Testis (tissue), 3 donors: ENCODE data around the gene CLPTM1L. TPM values are rescaled to one million over a fixed set of nuclear protein-coding genes. Genes with fewer than 3 reads are reported as not detected.

Source experiments
- DNase-seq: peaks from one replicate; pipeline ENCODE4 v3.0.0-alpha.2; 2019
- H3K27ac ChIP-seq, 2 donors: fragments of 200-600 bp; sonication (generic); one replicate each; pipeline ENCODE4 v1.5.1; 2019
- H3K27me3 ChIP-seq: fragments of 200-600 bp; sonication (generic); one replicate; pipeline ENCODE4 v1.5.1; 2019
- H3K36me3 ChIP-seq: fragments of 200-600 bp; sonication (generic); one replicate; pipeline ENCODE4 v1.5.1; 2017; ENCODE audit warnings: low read depth; ENCODE audit errors: missing control alignments
- H3K4me1 ChIP-seq: fragments of 200-600 bp; sonication (generic); one replicate; pipeline ENCODE4 v1.5.1; 2019
- H3K4me3 ChIP-seq, 2 donors: fragments of 200-600 bp; sonication (generic); one replicate each; pipeline ENCODE4 v1.5.1; 2017 to 2019
- H3K9me3 ChIP-seq: fragments of 200-600 bp; sonication (generic); one replicate; pipeline ENCODE4 v1.5.1; 2017
- POLR2A ChIP-seq: fragments of 450-650 bp; IDR thresholded peaks from one replicate; pipeline ENCODE4 v1.6.1; 2017; ENCODE audit warnings: antibody characterized with exemption, mild to moderate bottlenecking, moderate library complexity
- WGBS, 2 donors: methylation state at CpG; one replicate each; pipeline ENCODE4 v1.1.5; 2018; 5-methylcytosine and 5-hydroxymethylcytosine counted together
- intact Hi-C: fragments of 100-400 bp; cut with DNase I; formaldehyde crosslinking; loops from one replicate; pipeline ENCODE4 v1.15.1; 2023; ENCODE audit warnings: low total_unique reads
- polyA plus RNA-seq: library from polyadenylated mRNA; stranded (reverse); fragments of 350-450 nt; fragmentation: Illumina TruSeq; extraction: RNeasy Lipid Tissue Mini Kit (QIAGEN cat#74804); gene quantifications from one replicate; pipeline ENCODE4 v1.2.3, GENCODE V29; 2014; ENCODE audit warnings: low read depth, low replicate concordance; ENCODE audit not compliant: insufficient read depth
- total RNA-seq, 2 donors: library from RNA; depleted of rRNA; stranded (reverse); fragments of >200 nt; gene quantifications; one replicate each; pipeline ENCODE4 v1.2.3, GENCODE V29; 2016
- TF ChIP-seq, protein P1 (sequence below), 3 experiments: fragments of 450-650 bp in 2 of 3; fragments of 200-600 bp in 1 of 3; sonication (generic) in 1 of 3; IDR thresholded peaks; one replicate each; pipeline ENCODE4 v1.5.1; 2016 to 2019; ENCODE audit warnings: antibody characterized with exemption in 3 of 3, mild to moderate bottlenecking in 2 of 3, moderate library complexity in 1 of 3

Gene CLPTM1L
- total and polyA plus RNA-seq, 3 donors from 2014 or later: 148 to 170 (median 150) TPM

DNA sequence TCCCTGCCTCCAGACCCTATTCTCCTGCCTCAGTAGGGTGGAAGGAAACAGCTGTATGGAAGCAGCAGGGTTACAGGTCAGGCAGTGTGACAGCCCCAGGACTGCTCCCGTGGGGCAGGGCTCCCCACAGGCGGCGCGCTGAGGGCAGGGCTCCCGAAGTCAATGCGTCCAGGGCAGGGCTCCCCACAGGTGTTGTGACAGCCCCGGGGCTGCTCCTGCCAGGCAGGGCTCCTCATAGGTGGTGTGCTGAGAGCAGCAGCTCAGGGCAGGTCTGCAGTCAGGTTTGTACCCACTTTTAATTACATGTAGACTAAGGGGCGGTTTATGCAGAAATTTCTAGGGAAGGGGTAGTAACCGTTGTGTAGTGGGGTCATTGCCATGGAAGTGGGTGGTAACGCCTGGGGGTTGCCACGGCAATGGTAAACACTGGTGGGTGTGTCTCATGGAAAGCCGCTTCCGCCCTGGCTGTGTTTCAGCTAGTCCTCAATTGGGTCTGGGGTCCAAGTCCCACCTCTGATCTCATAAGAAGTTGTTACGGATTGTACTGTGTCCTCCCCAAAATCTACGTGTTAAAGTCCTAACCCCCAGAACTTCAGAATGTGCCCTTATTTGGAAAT, 33.4 kb downstream of the CLPTM1L start:
- Histone ChIP-seq H3K36me3 (no peaks in the 10 kb centered on the region), H3K27me3 (no peaks in the 10 kb centered on the region), H3K4me1 (no peaks in the 10 kb centered on the region), H3K27ac (no peak overlapping the region), H3K9me3 (no peaks in the 10 kb centered on the region), H3K4me3 (no peak overlapping the region)
- TF ChIP-seq POLR2A: no peak
- TF ChIP-seq, protein P1, sequence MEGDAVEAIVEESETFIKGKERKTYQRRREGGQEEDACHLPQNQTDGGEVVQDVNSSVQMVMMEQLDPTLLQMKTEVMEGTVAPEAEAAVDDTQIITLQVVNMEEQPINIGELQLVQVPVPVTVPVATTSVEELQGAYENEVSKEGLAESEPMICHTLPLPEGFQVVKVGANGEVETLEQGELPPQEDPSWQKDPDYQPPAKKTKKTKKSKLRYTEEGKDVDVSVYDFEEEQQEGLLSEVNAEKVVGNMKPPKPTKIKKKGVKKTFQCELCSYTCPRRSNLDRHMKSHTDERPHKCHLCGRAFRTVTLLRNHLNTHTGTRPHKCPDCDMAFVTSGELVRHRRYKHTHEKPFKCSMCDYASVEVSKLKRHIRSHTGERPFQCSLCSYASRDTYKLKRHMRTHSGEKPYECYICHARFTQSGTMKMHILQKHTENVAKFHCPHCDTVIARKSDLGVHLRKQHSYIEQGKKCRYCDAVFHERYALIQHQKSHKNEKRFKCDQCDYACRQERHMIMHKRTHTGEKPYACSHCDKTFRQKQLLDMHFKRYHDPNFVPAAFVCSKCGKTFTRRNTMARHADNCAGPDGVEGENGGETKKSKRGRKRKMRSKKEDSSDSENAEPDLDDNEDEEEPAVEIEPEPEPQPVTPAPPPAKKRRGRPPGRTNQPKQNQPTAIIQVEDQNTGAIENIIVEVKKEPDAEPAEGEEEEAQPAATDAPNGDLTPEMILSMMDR (IDR thresholded peaks at IDR 0.05): no peak
- no peak for DNase-seq
- 84 to 90% methylated on average over 11 to 15 of the region's 15 CpGs for WGBS, 2 donors
- intact Hi-C loops: no loop called here

DNA sequence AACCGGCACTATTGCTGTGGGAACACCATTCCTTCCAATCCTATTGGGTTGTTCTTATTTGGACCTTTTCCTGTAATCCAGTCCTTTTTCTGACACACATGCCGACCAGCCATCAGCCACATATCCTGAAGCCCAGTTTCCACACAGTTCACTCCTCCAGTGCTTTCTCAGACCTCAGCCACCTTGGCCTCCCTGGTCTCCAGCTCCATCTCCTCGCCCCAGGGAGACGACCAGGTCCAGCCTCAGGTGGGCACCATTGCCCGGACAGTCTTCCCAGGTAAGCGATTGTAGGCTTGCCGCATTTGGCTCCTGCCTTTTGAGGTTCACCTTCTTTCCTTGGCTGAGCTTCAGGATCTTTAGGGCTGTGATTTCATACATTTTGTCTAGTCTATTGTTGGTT, 34.8 kb downstream of the CLPTM1L start:
- no peak for DNase-seq
- Histone ChIP-seq H3K27me3 (no peaks in the 10 kb centered on the region), H3K27ac (no peak overlapping the region), H3K36me3 (no peaks in the 10 kb centered on the region), H3K9me3 (no peaks in the 10 kb centered on the region), H3K4me1 (no peaks in the 10 kb centered on the region), H3K4me3 (no peak overlapping the region)
- no peak for TF ChIP-seq POLR2A
- TF ChIP-seq, protein P1 (IDR thresholded peaks at IDR 0.05): no peak
- WGBS, 2 donors: 92 to 93% methylated on average over 7 of the region's 7 CpGs
- intact Hi-C loops: no loop called here

DNA sequence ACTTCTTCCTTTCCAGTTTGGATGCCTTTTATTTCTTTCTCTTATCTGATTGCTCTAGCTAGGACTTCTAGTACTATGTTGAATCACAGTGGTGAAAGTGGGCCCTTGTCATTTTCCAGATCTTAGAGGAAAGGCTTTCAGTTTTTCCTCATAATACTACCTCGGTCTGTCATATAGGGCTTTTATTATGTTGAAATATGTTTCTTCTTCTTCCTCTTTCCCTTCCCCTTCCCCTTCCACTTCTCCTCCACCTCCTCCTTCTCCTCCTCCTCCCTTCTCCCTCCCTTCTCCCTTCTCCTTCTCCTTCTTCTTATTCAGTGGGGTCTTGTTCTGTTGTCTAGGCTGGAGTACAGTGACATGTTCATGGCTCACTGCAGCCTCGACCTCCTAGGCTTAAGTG, 40.9 kb downstream of the CLPTM1L start:
- H3K27ac ChIP-seq: no peak overlapping the region
- 79 to 81% methylated on average over 2 of the region's 2 CpGs for WGBS, 2 donors
- intact Hi-C loops: no loop called here

DNA sequence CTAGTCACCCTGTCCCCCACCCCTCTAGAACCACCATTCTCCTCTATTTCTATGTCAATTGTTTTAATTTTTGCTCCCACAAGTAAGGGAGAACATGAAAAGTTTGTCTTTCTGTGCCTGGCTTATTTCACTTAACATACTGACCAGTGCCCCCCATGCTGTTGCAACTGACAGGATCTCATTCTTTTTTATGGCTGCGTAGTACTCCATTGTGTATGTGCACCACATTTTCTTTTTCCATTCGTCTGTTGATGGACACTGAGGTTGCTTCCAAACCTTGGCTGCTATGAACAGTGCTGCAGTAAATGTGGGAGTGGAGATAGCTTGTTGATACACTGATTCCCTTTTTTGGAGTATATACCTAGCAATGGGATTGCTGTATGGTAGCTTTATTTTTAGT, 42.6 kb downstream of the CLPTM1L start:
- TF ChIP-seq POLR2A: no peak
- intact Hi-C loops: no loop called here
- no peaks in the 10 kb centered on the region for H3K4me1 ChIP-seq
- DNase-seq: no peak
- H3K27me3 ChIP-seq: no peaks in the 10 kb centered on the region
- H3K36me3 ChIP-seq: no peaks in the 10 kb centered on the region
- no peak overlapping the region for H3K4me3 ChIP-seq
- no peak overlapping the region for H3K27ac ChIP-seq
- H3K9me3 ChIP-seq: no peaks in the 10 kb centered on the region
- 88 to 90% methylated on average over 2 of the region's 2 CpGs for WGBS, 2 donors

More for the DNA sequence above, 40.9 kb downstream of the CLPTM1L start:
- H3K4me3 ChIP-seq: no peak overlapping the region
- no peaks in the 10 kb centered on the region for H3K4me1 ChIP-seq
- no peaks in the 10 kb centered on the region for H3K9me3 ChIP-seq
- no peaks in the 10 kb centered on the region for H3K27me3 ChIP-seq
- no peak for DNase-seq
- TF ChIP-seq, protein P1 (IDR thresholded peaks at IDR 0.05): no peak
- no peak for TF ChIP-seq POLR2A
- no peaks in the 10 kb centered on the region for H3K36me3 ChIP-seq

DNA sequence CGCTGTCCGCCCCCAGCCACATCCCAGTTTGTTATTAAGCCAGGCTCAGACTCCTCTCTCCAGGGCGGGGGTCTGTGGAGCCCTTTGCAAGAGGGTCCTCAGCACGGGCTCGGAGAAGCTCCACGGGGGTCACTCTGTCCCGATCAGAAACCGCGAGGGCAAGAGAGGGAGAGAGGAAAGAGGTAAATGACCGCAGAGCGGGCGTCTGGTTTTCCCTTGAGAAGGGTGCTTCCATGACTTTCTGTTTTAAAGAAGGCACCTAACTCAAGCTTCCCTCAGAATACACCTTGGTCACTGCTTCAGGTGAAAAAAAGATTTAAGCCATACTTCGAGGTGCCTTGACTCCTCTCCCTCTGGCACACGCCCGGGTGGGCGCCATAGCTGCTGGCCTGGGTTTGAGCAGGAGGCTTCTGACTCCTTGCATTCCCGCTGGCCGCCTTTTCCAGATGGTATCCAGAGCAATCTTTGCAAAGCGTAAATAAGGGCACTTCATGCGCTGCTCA, 44.3 kb downstream of the CLPTM1L start:
- Histone ChIP-seq H3K27ac (no peak overlapping the region), H3K36me3 (no peaks in the 10 kb centered on the region), H3K4me1 (no peaks in the 10 kb centered on the region), H3K27me3 (no peaks in the 10 kb centered on the region), H3K4me3 (no peak overlapping the region), H3K9me3 (no peaks in the 10 kb centered on the region)
- TF ChIP-seq, protein P1 (IDR thresholded peaks at IDR 0.05): no peak
- TF ChIP-seq POLR2A: no peak
- WGBS, 2 donors: 85 to 87% methylated on average over 20 of the region's 20 CpGs
- intact Hi-C loops: no loop called here
- DNase-seq: no peak
